ENCODE data around the gene ACAA1. TPM values are rescaled to one million over a fixed set of nuclear protein-coding genes. Genes with fewer than 3 reads are reported as not detected.
"Not testable (repeated sequence)": the region's sequence is repeated elsewhere in the genome, so short reads cannot be mapped to it uniquely, and the experiment has no call there.

Gene ACAA1
- total RNA-seq, 6 experiments from 2014 or later: 192 to 441 (median 309) TPM

- Histone ChIP-seq H3K4me3 (no peak overlapping the region), H3K27ac (no peak overlapping the region), H3K27me3 (no peaks in the 10 kb centered on the region), H3K9me3 (no peaks in the 10 kb centered on the region), H3K4me1 (peaks cover 0 to 15% (median 0%) of the 10 kb centered on the region in 4 donors), H3K36me3 (no peaks in the 10 kb centered on the region)
- no peak for ATAC-seq
- TF ChIP-seq POLR2A (IDR thresholded peaks at IDR 0.05): no peak
- TF ChIP-seq CTCF (IDR thresholded peaks at IDR 0.05): no peak
- intact Hi-C loops (cut with DNase I): no loop called here
- no peak for DNase-seq
- WGBS (ENCODE audit: insufficient coverage, low coverage, low lambda C conversion rate, missing lambda C conversion rate): 87% methylated on average over 12 of the region's 12 CpGs
Observed at GRCh38 chr3:38163117-38163840, 26.4 kb upstream of the ACAA1 start.

GRCh38 chr3:38160704-38161103 lies 23.8 kb upstream of the ACAA1 start:
- DNase-seq; H3K9me3 ChIP-seq; ATAC-seq; H3K4me3 ChIP-seq; intact Hi-C loops (cut with DNase I); H3K4me1 ChIP-seq; H3K27me3 ChIP-seq; H3K36me3 ChIP-seq; H3K27ac ChIP-seq: not testable (repeated sequence)
- WGBS (ENCODE audit: insufficient coverage, low coverage, low lambda C conversion rate, missing lambda C conversion rate): 92% methylated on average over 11 of the region's 11 CpGs

GRCh38 chr3:38158472-38158871 lies 21.5 kb upstream of the ACAA1 start:
- Histone ChIP-seq H3K9me3 (no peaks in the 10 kb centered on the region), H3K4me1 (no peaks in the 10 kb centered on the region), H3K4me3 (no peak overlapping the region), H3K27me3 (no peaks in the 10 kb centered on the region), H3K27ac (no peak overlapping the region), H3K36me3 (no peaks in the 10 kb centered on the region)
- DNase-seq (no peak), ATAC-seq (no peak)
- intact Hi-C loops (cut with DNase I): no loop called here
- TF ChIP-seq CTCF (IDR thresholded peaks at IDR 0.05): no peak
- no peak for TF ChIP-seq POLR2A (IDR thresholded peaks at IDR 0.05)
- WGBS (ENCODE audit: insufficient coverage, low coverage, low lambda C conversion rate, missing lambda C conversion rate): 91% methylated on average over 4 of the region's 5 CpGs

- no peak for DNase-seq
- Histone ChIP-seq H3K4me3 (no peak overlapping the region), H3K27ac (no peak overlapping the region), H3K27me3 (no peaks in the 10 kb centered on the region), H3K9me3 (no peaks in the 10 kb centered on the region), H3K4me1 (no peaks in the 10 kb centered on the region), H3K36me3 (no peaks in the 10 kb centered on the region)
- TF ChIP-seq CTCF (IDR thresholded peaks at IDR 0.05): no peak
- TF ChIP-seq POLR2A (IDR thresholded peaks at IDR 0.05): no peak
- intact Hi-C loops (cut with DNase I): no loop called here
- WGBS (ENCODE audit: insufficient coverage, low coverage, low lambda C conversion rate, missing lambda C conversion rate): 86% methylated on average over 3 of the region's 3 CpGs
- no peak for ATAC-seq
Observed at GRCh38 chr3:38157595-38157994, 20.7 kb upstream of the ACAA1 start.

- no peaks in the 10 kb centered on the region for H3K4me1 ChIP-seq
- no peak overlapping the region for H3K4me3 ChIP-seq
- H3K27me3 ChIP-seq: no peaks in the 10 kb centered on the region
- intact Hi-C loops (cut with DNase I): no loop called here
- H3K36me3 ChIP-seq: no peaks in the 10 kb centered on the region
- no peak for TF ChIP-seq POLR2A (IDR thresholded peaks at IDR 0.05)
- TF ChIP-seq CTCF (IDR thresholded peaks at IDR 0.05): no peak
- H3K9me3 ChIP-seq: no peaks in the 10 kb centered on the region
- WGBS (ENCODE audit: insufficient coverage, low coverage, low lambda C conversion rate, missing lambda C conversion rate): 75% methylated on average over 2 of the region's 2 CpGs
- DNase-seq: no peak
- no peak for ATAC-seq
- H3K27ac ChIP-seq: no peak overlapping the region
Observed at GRCh38 chr3:38157117-38157516, 20.2 kb upstream of the ACAA1 start.

Data from right lobe of liver (tissue), 6 donors.